ENCODE data around the gene RASA4B. TPM values are rescaled to one million over a fixed set of nuclear protein-coding genes. Genes with fewer than 3 reads are reported as not detected.

RASA4B gene
- total and polyA plus RNA-seq, 4 donors = 7.3 to 24.6 (median 10.5) TPM

DNA sequence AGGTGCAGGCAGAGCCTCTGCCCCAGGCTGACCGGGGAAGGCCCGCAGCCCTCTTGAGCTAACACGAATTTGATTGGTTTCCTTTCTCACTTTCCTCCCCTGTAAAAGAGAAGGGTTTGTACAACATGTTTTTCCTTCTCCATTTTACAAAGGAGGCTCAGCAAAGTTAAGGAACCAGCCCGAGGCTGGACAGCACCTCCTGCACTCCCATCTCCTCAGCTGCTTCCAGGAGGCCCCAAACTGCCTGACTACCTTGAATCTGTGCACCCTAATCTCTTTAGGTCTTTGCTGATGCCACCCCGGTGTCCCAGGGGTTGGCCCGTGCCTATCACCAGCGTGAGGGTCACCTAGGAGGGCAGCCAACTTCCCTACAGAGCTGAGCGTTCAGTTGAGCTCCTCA lies 57.1 kb downstream of the RASA4B start:
- no peak for ATAC-seq (ENCODE audit: insufficient read depth, low FRiP score)
- 80 to 81% methylated on average over 8 of the region's 8 CpGs for WGBS, 2 donors
- Histone ChIP-seq H3K9ac (ENCODE audit: insufficient read depth in 1 of 2, low read length in 2 of 2) (no peak overlapping the region), H3K27ac (ENCODE audit: low read depth in 1 of 2, low read length in 1 of 2) (no peak overlapping the region), H3K27me3 (ENCODE audit: control insufficient read depth in 3 of 3, insufficient read depth in 3 of 3, low read length in 2 of 3) (no peaks in the 10 kb centered on the region), H3K4me3 (no peak overlapping the region), H3K4me1 (ENCODE audit: control insufficient read depth in 5 of 5, insufficient read depth in 5 of 5, low read length in 5 of 5) (peaks cover 0 to 8% (median 4%) of the 10 kb centered on the region in 5 donors), H3K9me3 (ENCODE audit: control insufficient read depth in 4 of 4, insufficient read depth in 3 of 4, low read length in 3 of 4) (no peaks in the 10 kb centered on the region), H3K36me3 (ENCODE audit: control insufficient read depth in 4 of 4, insufficient read depth in 4 of 4, low read length in 4 of 4) (peaks cover 0 to 30% (median 13%) of the 10 kb centered on the region in 4 donors)
- DNase-seq = no peak
- no peak for TF ChIP-seq CTCF (IDR thresholded peaks at IDR 0.05; ENCODE audit: control extremely low read depth, extremely low read depth)

GRCh38 chr7:102459221-102459844 lies 58.2 kb downstream of the RASA4B start:
- WGBS, 2 donors = 96 to 99% methylated on average over 22 to 24 of the region's 24 CpGs
- H3K27ac ChIP-seq (ENCODE audit: low read depth in 1 of 2, low read length in 1 of 2) = no peak overlapping the region
- peaks cover 0 to 34% (median 13%) of the 10 kb centered on the region in 4 donors for H3K36me3 ChIP-seq (ENCODE audit: control insufficient read depth in 4 of 4, insufficient read depth in 4 of 4, low read length in 4 of 4)
- H3K9ac ChIP-seq (ENCODE audit: insufficient read depth in 1 of 2, low read length in 2 of 2) = no peak overlapping the region
- DNase-seq (no peak), ATAC-seq (ENCODE audit: insufficient read depth, low FRiP score) (no peak)
- no peak for TF ChIP-seq CTCF (IDR thresholded peaks at IDR 0.05; ENCODE audit: control extremely low read depth, extremely low read depth)
- H3K4me1 ChIP-seq (ENCODE audit: control insufficient read depth in 5 of 5, insufficient read depth in 5 of 5, low read length in 5 of 5) = peaks cover 0 to 8% (median 4%) of the 10 kb centered on the region in 5 donors
- H3K9me3 ChIP-seq (ENCODE audit: control insufficient read depth in 4 of 4, insufficient read depth in 3 of 4, low read length in 3 of 4) = no peaks in the 10 kb centered on the region
- H3K4me3 ChIP-seq = no peak overlapping the region
- no peaks in the 10 kb centered on the region for H3K27me3 ChIP-seq (ENCODE audit: control insufficient read depth in 3 of 3, insufficient read depth in 3 of 3, low read length in 2 of 3)

GRCh38 chr7:102457352-102457924 lies 60.1 kb downstream of the RASA4B start:
- H3K27me3 ChIP-seq (ENCODE audit: control insufficient read depth in 3 of 3, insufficient read depth in 3 of 3, low read length in 2 of 3) = no peaks in the 10 kb centered on the region
- 95 to 97% methylated on average over 40 of the region's 40 CpGs for WGBS, 2 donors
- no peak overlapping the region for H3K27ac ChIP-seq (ENCODE audit: low read depth in 1 of 2, low read length in 1 of 2)
- no peak overlapping the region for H3K9ac ChIP-seq (ENCODE audit: insufficient read depth in 1 of 2, low read length in 2 of 2)
- no peak overlapping the region for H3K4me3 ChIP-seq
- no peak for TF ChIP-seq CTCF (IDR thresholded peaks at IDR 0.05; ENCODE audit: control extremely low read depth, extremely low read depth)
- ATAC-seq (ENCODE audit: insufficient read depth, low FRiP score) (no peak), DNase-seq (no peak)
- no peaks in the 10 kb centered on the region for H3K4me1 ChIP-seq (ENCODE audit: control insufficient read depth in 5 of 5, insufficient read depth in 5 of 5, low read length in 5 of 5)
- H3K36me3 ChIP-seq (ENCODE audit: control insufficient read depth in 4 of 4, insufficient read depth in 4 of 4, low read length in 4 of 4) = peaks cover 0 to 34% (median 13%) of the 10 kb centered on the region in 4 donors
- H3K9me3 ChIP-seq (ENCODE audit: control insufficient read depth in 4 of 4, insufficient read depth in 3 of 4, low read length in 3 of 4) = no peaks in the 10 kb centered on the region

All from lung (tissue), 12 donors.